Embryonic facial prominence (tissue), 1 donor: ENCODE data around the gene EGLN1.
A peak's percentile ranks its signal among the peaks of the same experiment; 100 is the strongest.
"Not testable (repeated sequence)": the region's sequence is repeated elsewhere in the genome, so short reads cannot be mapped to it uniquely, and the experiment has no call there.

ENCODE experiments used
- DNase-seq: peaks from one replicate; pipeline ENCODE4 v3.0.0-alpha.2; 2016; ENCODE audit errors: extremely low spot score

EGLN1 gene

DNA sequence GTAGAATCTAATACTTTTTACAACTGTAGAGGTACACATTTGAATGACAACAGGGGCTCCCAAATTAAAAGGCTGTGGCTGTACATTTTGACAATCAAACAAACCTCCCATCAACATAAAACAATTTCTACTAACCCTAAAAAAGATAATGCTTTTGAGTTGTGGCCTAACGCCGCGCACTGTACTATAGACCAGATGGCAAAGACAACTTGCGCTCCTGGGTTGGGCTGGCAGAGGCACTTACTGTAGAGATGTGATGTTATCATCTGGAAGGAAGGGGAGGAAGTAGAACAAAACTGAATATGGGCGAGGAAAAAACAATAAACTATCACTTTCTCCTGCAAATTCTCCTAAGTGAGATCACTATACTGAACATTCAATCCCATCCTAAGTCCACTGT is 57.9 kb downstream of the EGLN1 start:
- no peak for DNase-seq

DNA sequence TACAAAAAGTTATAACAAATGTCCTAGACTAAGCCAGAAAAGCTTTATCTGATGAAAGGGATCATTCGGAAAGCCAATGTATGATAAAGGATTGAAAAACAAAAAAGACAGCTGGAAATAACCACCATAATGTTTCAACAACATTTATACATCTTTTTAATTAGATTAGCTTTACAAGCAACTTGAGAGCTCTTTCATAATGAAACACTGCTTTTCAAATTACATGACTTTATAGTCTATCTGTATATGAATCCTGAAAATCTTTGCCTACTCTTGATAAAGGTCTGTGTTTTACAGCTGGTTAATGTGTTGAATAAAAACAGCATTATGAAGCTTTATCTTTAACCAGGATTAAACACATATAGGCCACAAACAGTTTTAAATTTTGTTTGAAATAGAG is 58.5 kb downstream of the EGLN1 start:
- no peak for DNase-seq

DNA sequence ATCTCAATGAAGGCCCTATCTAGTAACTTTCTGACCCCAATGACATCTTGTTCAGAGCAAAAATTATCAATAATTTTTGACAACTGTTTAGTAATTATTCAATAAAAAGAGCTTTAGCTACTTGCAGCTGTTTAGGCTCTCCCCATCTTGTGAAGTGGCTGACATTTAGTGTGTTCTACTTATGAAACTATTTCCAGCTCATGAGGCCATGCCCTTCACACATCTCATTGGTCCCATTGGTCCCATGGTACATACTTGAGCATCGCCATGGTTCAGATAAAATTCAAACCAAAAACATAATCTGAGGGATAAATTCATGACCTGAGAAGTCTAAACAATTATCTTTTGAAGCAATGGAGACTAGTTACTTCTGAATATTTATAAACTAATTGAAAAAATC is 59.8 kb downstream of the EGLN1 start:
- DNase-seq, result no peak

DNA sequence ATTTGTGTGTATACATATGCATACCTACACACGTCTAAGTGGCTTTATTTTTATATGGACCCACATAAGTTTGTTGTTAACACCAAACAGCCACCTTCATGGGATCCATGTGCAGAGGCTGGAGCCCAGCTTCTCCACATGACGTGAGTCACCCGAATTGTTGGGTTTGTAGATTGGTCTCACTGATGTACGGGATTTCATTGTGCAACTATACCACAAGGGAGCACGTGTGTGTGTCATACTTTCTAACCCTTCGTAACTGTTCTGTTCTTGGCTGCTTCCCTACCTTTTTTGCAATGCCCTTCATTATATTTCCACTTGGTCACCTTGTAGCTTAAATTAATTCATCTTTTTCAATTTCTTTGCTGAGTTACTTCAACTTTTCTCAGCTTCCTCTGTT is 63.0 kb downstream of the EGLN1 start:
- DNase-seq, result no peak

DNA sequence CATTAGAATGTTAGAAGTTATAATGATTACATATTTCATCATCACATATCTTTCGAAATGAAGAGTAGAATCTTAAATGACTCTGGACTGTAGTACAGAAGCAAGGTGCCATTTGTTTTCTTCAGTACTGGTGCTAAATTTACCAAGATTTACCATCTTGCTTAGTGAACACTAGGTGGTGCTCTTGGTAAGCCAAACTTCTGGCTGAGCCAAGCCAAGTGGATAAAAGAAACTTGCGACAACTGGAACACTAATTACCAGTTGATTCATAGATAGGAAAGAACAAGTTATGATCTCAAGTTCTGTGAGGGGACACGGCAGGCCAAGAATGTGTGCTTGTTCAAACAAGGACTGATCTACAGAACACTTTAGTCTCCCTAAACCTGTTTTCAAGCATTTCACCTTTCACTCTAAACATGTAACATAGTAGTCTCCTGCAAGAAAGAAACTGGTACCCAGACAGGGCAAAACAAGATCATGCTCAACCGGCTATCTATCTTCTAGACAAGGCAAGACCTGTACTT is 64.2 kb downstream of the EGLN1 start:
- DNase-seq, result peak; percentile 61

DNA sequence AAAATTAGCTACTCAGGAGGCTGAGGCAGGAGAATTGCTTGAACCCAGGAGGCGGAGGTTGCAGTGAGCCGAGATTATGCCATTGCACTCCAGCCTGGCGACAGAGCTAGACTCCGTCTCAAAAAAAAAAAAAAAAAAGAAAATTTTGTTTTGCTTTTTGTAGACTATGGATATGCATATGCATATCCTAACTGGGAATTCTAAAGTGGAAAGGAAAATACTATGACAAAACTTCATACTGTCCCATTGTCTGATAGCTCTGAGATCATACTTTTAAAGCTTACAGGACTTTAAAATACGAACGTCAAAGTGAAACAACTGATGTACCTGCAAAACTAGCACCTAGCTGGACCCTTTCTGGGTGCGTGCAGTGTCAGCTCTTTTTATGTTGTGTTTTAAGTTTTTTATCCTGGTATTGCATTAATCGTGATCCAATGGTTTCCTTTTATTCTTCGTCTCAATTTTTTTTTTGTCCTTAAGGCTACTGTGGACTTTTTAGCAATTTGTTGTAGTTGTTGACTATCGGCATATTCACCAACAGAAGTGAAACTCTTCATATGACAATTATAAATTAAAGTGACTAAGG is 64.8 kb downstream of the EGLN1 start:
- no peak for DNase-seq

DNA sequence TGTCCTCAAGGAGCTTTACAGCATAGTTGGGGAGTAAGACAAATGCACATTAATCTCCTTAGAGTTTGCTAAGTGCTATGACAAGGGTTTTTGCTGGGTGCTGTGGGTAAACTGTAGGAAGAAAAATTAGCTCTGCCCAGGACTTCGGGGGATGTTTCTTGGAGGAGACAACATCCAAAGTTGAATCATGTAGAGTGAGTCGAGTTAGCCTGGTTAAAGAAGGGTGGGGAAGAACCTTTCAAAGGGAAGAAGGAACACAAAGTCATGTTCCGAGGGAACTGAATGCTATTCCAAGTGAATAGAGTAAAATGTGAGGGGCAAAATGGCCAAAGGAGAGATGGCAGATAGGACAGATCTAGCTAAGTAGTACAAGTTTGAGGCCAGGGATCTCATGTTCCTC is 66.9 kb downstream of the EGLN1 start:
- no peak for DNase-seq

DNA sequence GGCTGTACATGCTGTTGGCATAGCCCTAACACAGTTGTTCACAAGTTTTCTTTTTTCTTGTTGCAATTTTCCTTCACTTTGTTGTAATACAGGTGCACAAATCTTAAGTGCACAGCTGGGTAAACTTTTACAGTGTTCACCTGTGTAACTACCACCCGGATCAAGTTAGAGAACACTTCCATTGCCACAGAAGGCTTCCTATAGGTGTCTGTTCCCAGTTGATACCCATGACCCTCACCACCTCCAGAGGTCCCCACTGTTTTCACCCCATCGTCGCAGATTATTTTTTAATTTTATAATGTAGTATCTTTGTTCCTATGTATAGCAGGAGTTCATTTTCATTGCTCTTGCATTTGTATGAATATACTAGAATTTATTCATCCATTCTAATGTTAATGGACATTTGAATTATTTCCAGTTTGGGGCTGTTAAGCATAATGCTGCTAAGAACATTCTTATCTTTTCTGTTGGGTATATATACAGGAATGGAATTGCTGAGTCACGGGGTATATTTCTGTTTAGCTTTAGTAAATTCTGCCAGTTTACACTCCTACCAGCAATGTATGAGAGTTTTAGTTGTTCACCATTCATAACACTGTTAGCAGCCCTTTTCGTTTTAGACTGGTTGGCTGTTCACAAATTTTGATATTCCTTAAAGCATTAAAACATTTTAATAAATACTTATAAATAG is 67.6 kb downstream of the EGLN1 start:
- no peak for DNase-seq

DNA sequence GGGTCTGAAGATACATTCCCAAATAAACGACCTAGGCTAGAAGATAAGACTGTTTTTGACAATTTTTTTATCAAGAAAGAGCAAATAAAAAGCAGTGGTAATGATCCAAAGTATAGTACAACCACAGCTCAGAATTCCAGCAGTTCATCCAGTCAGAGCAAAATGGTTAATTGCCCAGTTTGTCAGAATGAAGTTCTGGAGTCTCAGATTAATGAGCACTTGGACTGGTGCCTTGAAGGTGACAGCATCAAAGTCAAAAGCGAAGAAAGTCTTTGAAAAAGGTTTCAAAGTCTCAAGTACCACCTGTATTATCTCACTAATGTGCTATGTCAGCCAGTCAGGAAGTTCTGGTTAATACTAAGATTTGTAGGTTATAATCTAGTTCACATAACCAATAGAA is 69.0 kb downstream of the EGLN1 start:
- DNase-seq, result no peak

DNA sequence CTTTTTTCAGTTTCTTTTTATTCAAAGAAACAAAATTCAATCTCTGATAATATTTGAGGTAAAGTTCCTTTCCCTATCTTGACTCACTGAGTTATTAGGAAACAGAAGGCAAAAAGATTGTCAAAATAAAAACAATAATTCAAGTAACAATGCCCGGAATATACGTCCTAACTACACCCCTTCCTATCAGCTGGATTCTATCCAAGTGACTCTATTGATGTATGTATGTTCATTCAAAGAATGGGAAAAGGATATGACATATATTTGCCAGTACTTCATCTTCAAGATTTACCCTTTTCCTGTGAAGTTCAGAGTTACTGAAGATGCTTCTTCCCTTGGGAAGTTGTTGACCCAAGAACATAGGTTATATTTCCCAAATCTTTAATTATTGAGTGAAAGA is 70.3 kb downstream of the EGLN1 start:
- no peak for DNase-seq

DNA sequence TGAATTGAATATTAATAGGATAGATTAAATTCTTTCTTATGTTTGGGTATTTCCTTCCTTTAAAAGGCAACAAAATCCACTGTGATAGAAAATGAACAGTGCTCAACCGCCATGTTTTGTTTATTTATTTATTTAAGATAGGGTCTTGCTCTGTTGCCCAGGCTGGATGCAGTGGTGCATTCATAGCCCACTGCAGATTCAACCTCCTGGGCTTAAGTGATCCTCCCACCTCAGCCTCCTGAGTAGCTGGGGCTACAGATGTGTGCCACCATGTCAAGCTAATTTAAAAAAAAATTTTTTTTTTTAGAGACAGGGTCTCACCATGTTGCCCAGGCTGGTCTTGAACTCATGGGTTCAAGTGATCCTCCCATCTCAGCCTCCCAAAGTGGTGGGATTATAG is 73.2 kb downstream of the EGLN1 start:
- DNase-seq, result not testable (repeated sequence)

DNA sequence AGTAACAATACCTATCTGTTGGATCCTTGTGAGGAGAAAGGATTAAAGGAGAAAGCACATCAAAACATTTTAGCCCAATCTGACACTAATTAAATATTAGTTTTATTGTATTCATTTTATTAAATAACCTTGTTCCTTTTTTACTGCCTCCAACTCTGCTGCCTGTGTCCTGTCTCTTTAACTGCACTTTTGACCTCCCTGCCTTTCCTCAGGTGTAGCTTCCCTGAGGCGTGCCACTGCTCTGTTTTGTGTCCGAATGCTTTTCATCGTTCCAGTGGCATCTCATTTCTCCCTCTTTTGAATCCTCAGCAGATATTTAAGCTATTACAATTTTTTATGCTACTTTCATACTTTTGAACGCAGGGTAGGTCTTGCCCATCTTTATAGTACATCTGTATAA is 73.6 kb downstream of the EGLN1 start:
- DNase-seq, result no peak

DNA sequence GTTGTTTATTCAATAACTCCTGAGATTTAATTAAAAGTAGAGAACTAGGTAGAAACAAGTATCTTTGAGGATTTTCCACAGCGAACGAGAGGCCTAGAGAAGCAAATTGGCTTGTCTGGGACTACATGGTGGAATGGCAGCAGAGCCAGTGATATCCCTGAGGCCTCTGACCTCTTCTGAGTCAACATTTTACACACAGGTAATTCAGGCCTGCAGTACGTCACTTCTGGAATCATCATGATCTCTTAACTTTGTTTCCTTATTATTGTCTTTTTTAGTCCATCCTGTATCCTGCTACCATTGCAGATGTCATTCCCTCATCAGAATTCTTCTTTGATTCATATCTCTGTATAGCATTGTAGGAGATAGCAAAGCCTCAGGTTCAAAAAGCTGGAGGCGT is 74.1 kb downstream of the EGLN1 start:
- DNase-seq, result no peak

DNA sequence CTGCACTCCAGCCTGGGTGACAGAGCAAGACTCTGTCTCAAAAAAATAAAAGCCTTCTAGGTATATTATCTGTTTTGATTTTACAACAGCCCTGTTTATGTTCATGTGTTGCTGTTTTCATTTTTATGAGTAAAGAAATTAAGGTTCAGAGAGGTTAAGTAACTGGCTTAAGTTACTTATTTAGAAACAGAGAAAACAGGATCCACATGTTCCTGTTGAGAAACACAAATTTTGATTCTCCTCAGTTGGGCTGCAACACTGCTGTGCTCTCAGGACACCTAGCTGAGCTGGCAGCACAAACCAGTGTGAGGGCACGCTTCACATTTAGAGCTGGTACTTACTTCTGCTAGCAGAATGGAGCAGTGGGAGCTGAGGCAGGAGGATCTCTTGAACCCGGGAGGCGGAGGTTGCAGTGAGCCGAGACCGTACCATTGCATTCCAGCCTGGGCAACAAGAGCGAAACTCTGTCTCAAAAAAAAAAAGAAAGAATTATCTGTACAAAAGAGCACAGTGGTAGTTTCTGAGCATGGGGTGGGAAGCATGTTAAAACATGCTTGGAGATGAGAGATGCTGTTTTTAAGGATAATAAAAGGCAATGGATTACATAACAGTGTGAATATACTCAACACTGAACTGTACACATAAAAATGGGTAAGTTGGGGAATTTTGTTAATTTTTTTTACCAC is 81.6 kb downstream of the EGLN1 start:
- DNase-seq, result no peak

DNA sequence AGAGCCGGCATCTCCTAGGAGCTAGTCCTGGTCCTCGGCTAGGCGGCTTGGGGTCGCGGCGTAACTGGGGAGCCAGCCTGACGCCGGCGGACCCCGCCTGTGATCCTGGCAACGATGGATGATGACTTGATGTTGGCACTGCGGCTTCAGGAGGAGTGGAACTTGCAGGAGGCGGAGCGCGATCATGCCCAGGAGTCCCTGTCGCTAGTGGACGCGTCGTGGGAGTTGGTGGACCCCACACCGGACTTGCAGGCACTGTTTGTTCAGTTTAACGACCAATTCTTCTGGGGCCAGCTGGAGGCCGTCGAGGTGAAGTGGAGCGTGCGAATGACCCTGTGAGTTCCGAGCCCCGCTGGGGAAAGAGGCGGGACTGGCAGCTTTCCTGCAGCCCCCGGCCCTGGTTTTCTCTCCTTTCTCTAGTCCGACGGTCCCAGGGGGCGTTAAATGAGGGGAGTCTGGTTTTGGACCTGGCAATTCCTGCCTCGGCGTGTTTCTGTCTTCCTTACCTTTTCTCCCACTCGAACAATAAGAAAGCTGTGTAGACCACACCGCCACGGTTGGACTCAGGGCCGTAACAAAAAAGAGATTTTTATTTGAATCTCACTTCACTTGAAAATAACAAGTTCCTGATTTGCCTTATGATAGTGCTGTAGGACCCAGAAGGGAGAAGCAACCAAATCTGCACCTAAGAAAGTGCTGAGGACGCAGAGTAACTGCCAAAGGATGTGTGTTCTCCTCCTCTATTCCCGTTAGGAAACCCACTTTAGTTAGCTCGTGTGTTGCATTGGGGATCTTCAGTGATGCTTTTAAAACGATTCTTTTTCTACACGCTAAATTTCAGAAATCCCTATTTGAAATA is 83.6 kb downstream of the EGLN1 start, which contains the start of gene SPRTN:
SPRTN (plus strand) TSS at position 24 of the 859 bp plus-strand sequence; CDS start at position 115, 91 bp downstream.
- no peak for DNase-seq

DNA sequence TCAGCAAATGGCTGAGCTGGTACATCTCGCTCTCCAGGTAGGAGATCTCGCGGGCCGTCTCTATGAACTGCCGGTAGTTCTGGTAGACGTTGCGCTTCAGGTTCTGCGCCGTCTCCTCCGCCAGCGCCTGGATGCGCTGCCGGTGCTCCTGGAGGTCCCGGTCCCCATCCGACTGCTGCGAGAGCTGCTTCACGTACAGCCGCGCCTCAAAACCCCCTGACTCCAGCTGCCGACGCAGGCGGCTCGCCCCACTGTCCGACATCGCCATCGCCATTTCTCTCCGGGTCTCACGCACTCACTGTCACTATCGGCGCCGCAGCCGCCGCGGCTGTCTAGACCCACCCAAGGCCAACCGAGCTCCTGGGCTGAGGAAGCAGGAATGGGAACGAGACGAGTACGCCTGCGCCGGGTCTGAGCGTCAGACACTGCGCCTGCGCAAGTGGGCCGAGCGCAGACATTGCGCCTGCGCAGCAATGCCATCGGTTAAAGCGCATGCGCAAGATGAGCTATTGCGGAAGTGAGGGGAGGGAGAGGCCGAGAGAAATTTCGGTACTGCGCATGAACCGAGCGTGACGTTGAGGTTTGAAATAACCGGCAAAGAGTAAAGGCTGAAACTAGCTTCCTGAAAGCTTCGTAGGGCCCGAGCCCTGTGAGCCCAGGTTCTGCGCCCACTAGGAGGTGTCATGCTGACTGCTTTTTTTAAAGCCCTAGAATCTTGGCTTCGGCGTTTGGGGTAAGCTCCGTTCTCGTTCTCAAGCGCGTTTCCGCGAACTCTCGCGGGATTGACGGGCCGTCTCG is 84.4 kb downstream of the EGLN1 start, which contains the start of gene EXOC8:
EXOC8 (minus strand) TSS at position 381 of the 798 bp plus-strand sequence; CDS start at position 274, 107 bp downstream.
- peak; percentile 95 for DNase-seq

DNA sequence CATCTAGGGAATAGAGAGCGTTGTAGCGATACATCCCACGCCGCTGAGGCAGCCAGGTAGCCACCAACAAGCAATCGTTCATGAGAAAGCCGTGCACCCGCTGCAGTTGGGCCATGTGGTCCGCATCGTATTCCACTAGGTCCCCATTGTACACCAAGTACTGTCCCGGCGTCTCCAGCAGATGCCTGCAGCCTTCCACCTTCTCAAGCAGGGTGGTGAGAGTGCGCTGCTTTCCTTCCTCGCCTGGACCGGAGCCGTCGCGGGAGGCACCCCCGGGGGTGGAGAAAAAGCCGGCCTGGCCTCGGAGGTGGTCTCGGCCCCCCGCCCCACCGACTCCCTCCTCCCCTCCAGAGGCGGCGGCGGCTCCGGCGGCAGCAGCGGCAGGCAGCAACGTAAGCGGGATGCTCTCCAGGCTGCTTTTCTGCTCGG is 85.0 kb downstream of the EGLN1 start:
- DNase-seq, result no peak

DNA sequence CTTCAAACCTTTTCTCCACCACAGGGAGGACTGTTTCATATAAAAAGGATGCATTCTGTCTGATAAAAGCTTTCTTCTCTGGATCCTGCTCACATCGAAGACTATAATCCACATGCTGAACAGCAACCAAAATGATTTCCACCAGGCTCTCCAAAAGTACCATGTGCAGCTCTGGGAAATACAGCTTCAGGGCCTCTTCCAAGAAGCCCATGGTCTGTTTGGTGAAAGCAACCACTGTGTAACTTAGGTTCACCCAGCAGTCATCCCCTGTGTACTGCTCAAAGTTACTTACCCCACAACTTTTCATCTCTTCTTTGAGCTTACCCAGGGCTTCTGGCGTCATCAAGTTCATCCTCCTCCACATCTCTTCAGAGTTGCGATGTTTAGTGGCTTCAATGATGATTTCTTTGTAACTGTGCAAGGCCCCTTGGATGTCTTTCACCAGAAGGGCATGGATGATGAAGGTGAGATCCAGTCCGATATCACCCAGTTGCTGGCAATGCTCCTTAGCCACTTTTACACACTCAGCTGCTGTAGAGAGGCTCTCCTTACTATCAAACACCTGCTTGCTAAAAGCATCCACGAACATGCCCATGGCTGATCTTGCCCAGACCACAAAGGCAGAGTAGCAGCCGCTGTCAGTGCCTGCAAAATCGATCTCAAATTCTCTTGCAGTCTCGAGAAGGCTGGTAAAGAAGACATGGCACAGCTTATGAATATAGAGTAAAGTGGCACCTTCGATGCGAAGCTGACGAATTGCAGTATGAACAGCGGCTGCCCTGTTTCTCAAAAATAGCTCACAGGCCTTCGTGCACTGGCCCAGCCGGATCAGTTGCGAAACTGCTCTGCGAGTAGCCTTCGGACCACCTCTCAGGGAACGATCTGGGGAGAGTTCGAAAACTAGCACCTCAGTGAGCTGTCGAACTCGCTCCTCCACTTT is 86.2 kb downstream of the EGLN1 start:
- no peak for DNase-seq

DNA sequence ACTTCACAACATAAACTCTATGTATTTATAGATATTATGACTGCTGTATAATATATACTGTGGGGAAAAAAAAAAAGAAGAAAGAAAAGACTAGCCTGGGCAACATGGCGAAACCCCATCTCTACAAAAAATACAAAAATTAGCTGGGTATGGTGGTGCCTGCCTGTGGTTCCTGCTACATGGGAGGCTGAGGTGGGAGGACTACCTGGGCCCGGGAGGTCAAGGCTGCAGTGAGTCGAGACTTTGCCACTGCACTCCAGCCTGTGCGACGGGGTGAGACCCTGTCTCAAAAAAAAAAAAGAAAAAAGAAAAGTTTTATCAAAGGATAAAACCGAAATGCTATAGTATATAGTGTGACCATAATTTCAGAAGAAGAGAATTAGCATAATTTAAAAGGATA is 87.1 kb downstream of the EGLN1 start:
- DNase-seq, result no peak
